HEK293 (cell line): ENCODE data around the gene ADM2.

Source experiments
- GLIS1 ChIP-seq: fragments of 450-650 bp; formaldehyde crosslinking; IDR thresholded peaks from 2 replicates; pipeline ENCODE4 v1.5.1; 2016; ENCODE audit warnings: missing biosample characterization, missing genetic modification characterization
- GLIS2 ChIP-seq: fragments of 450-650 bp; formaldehyde crosslinking; IDR thresholded peaks from 2 replicates; pipeline ENCODE4 v1.5.1; 2016; ENCODE audit warnings: missing biosample characterization, missing genetic modification characterization
- HOXC10 ChIP-seq: sonication (generic); formaldehyde crosslinking; IDR thresholded peaks from 2 replicates; pipeline ENCODE4 v1.8.1; 2023; ENCODE audit warnings: mild to moderate bottlenecking, missing genetic modification reagents
- KLF16 ChIP-seq: fragments of 450-650 bp; formaldehyde crosslinking; IDR thresholded peaks from 2 replicates; pipeline ENCODE4 v1.5.1; 2017; ENCODE audit warnings: missing biosample characterization, missing genetic modification characterization
- KLF7 ChIP-seq: fragments of 450-650 bp; formaldehyde crosslinking; IDR thresholded peaks from 2 replicates; pipeline ENCODE4 v1.5.1; 2016; ENCODE audit warnings: missing biosample characterization, missing genetic modification characterization, borderline replicate concordance
- PBX3 ChIP-seq: sonication (generic); formaldehyde crosslinking; IDR thresholded peaks from 2 replicates; pipeline ENCODE4 v1.8.1; 2022; ENCODE audit warnings: mild to moderate bottlenecking, moderate library complexity, missing genetic modification reagents
- REPIN1 ChIP-seq: fragments of 450-650 bp; formaldehyde crosslinking; IDR thresholded peaks from 2 replicates; pipeline ENCODE4 v1.5.1; 2017; ENCODE audit warnings: missing biosample characterization, missing genetic modification characterization, low read depth
- SALL2 ChIP-seq: fragments of 450-650 bp; formaldehyde crosslinking; IDR thresholded peaks from 2 replicates; pipeline ENCODE4 v1.5.0; 2017; ENCODE audit warnings: missing biosample characterization, mild to moderate bottlenecking, missing genetic modification characterization, borderline replicate concordance
- SP2 ChIP-seq: fragments of 450-650 bp; formaldehyde crosslinking; IDR thresholded peaks from 2 replicates; pipeline ENCODE4 v1.5.1; 2016; ENCODE audit warnings: missing biosample characterization, missing genetic modification characterization
- SP7 ChIP-seq: fragments of 450-650 bp; formaldehyde crosslinking; IDR thresholded peaks from 2 replicates; pipeline ENCODE4 v1.5.1; 2016; ENCODE audit warnings: missing biosample characterization, missing genetic modification characterization
- ZBTB48 ChIP-seq: fragments of 450-650 bp; formaldehyde crosslinking; IDR thresholded peaks from 2 replicates; pipeline ENCODE4 v1.5.1; 2016; ENCODE audit warnings: missing biosample characterization, missing genetic modification characterization
- ZBTB49 ChIP-seq: fragments of 450-650 bp; formaldehyde crosslinking; IDR thresholded peaks from 2 replicates; pipeline ENCODE4 v1.5.1; 2016; ENCODE audit warnings: missing biosample characterization, missing genetic modification characterization, low read depth
- ZIC2 ChIP-seq: fragments of 450-650 bp; formaldehyde crosslinking; IDR thresholded peaks from 2 replicates; pipeline ENCODE4 v1.5.1; 2016; ENCODE audit warnings: missing biosample characterization, missing genetic modification characterization
- ZNF221 ChIP-seq: fragments of 450-650 bp; formaldehyde crosslinking; IDR thresholded peaks from 2 replicates; pipeline ENCODE4 v1.5.1; 2017; ENCODE audit warnings: missing biosample characterization, missing genetic modification characterization, borderline replicate concordance
- ZNF335 ChIP-seq: fragments of 450-650 bp; formaldehyde crosslinking; conservative IDR thresholded peaks from 2 replicates; pipeline ENCODE4 v1.5.1; 2016; ENCODE audit warnings: missing biosample characterization, missing genetic modification characterization
- ZNF398 ChIP-seq: fragments of 450-650 bp; formaldehyde crosslinking; IDR thresholded peaks from 2 replicates; pipeline ENCODE4 v1.5.1; 2017; ENCODE audit warnings: missing biosample characterization, missing genetic modification characterization
- ZNF514 ChIP-seq: fragments of 450-650 bp; formaldehyde crosslinking; IDR thresholded peaks from 2 replicates; pipeline ENCODE4 v1.5.1; 2016; ENCODE audit warnings: missing biosample characterization, missing genetic modification characterization
- ZNF530 ChIP-seq: fragments of 450-650 bp; formaldehyde crosslinking; IDR thresholded peaks from 2 replicates; pipeline ENCODE4 v1.5.1; 2016; ENCODE audit warnings: low read depth, missing biosample characterization, missing genetic modification characterization
- ZNF544 ChIP-seq: fragments of 450-650 bp; formaldehyde crosslinking; IDR thresholded peaks from 2 replicates; pipeline ENCODE4 v1.5.0; 2017; ENCODE audit warnings: missing biosample characterization, missing genetic modification characterization
- ZNF626 ChIP-seq: fragments of 450-650 bp; sonication (Bioruptor Pico); formaldehyde crosslinking; IDR thresholded peaks from 2 replicates; pipeline ENCODE4 v1.5.1; 2018; ENCODE audit warnings: missing biosample characterization, missing genetic modification characterization, inconsistent platforms
- ZNF660 ChIP-seq: fragments of 450-650 bp; IDR thresholded peaks from 2 replicates; pipeline ENCODE4 v1.5.1; 2018; ENCODE audit warnings: missing biosample characterization, mild to moderate bottlenecking, missing genetic modification characterization
- ZNF664 ChIP-seq: fragments of 450-650 bp; formaldehyde crosslinking; IDR thresholded peaks from 2 replicates; pipeline ENCODE4 v1.5.1; 2016; ENCODE audit warnings: missing biosample characterization, missing genetic modification characterization
- TF ChIP-seq, protein P1 (sequence below): fragments of 450-650 bp; formaldehyde crosslinking; IDR thresholded peaks from 2 replicates; pipeline ENCODE4 v1.5.1; 2016; ENCODE audit warnings: missing biosample characterization, missing genetic modification characterization
- TF ChIP-seq, protein P2 (sequence below): fragments of 450-650 bp; formaldehyde crosslinking; IDR thresholded peaks from 2 replicates; pipeline ENCODE4 v1.5.0; 2017; ENCODE audit warnings: missing biosample characterization, missing genetic modification characterization, borderline replicate concordance
- TF ChIP-seq, protein P3 (sequence below): fragments of 450-650 bp; formaldehyde crosslinking; IDR thresholded peaks from 2 replicates; pipeline ENCODE4 v1.5.1; 2016; ENCODE audit warnings: missing biosample characterization, missing genetic modification characterization
- TF ChIP-seq, protein P4 (sequence below): fragments of 450-650 bp; formaldehyde crosslinking; IDR thresholded peaks from 2 replicates; pipeline ENCODE4 v1.5.1; 2016; ENCODE audit warnings: missing biosample characterization, missing genetic modification characterization

ADM2 gene

DNA sequence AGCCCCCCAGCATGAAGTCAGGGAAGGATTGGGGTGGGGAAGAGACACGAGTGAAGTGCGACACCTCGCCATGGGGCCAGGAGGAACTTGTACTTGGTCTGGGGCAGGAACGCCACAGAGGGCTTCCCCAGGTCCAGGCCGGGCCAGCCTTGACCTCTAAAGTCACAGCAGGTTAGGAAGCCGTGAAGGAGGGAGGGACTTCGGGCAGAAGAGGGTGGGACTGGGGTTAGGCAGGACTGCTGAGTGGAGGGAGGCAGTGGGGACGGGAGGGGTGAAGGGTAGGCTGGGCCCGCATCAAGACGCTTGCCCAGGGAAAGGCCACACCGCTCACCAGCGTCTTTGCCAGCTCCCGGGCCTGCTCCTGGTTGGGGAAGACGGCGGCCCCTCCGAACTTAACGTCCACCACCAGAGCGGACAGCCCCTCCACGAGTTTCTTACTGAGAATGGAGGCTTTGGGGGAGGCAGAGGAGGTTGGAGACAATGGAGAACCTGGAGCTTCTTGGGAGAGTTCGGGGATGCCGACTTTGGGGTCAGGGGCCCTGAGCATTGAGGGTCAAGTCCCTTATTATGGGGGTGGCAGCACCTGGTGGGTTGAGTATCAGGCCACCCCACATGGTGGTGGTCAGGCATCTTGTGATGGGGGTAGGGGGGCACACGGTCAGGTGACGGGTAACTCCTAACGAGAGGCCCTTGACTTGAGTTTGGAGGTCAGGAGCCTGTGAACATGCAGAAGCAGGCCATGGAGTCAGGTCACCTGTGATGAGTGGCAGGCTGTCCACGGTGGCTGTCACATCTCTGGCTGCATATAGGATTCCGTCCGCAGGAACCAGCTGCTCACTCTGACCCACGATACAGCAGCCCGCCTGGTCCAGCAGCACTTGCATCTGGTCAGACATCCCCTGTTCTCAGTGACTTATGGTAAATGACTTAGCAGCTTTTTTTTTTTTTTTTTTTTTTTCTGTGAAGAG, 45.8 kb downstream of the ADM2 start (continued):
- TF ChIP-seq, protein P1, sequence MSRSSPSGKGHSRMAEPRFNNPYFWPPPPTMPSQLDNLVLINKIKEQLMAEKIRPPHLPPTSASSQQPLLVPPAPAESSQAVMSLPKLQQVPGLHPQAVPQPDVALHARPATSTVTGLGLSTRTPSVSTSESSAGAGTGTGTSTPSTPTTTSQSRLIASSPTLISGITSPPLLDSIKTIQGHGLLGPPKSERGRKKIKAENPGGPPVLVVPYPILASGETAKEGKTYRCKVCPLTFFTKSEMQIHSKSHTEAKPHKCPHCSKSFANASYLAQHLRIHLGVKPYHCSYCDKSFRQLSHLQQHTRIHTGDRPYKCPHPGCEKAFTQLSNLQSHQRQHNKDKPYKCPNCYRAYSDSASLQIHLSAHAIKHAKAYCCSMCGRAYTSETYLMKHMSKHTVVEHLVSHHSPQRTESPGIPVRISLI (tag by site-specific recombination): no peak
- TF ChIP-seq ZNF514 (tag by site-specific recombination): no peak
- TF ChIP-seq, protein P2, sequence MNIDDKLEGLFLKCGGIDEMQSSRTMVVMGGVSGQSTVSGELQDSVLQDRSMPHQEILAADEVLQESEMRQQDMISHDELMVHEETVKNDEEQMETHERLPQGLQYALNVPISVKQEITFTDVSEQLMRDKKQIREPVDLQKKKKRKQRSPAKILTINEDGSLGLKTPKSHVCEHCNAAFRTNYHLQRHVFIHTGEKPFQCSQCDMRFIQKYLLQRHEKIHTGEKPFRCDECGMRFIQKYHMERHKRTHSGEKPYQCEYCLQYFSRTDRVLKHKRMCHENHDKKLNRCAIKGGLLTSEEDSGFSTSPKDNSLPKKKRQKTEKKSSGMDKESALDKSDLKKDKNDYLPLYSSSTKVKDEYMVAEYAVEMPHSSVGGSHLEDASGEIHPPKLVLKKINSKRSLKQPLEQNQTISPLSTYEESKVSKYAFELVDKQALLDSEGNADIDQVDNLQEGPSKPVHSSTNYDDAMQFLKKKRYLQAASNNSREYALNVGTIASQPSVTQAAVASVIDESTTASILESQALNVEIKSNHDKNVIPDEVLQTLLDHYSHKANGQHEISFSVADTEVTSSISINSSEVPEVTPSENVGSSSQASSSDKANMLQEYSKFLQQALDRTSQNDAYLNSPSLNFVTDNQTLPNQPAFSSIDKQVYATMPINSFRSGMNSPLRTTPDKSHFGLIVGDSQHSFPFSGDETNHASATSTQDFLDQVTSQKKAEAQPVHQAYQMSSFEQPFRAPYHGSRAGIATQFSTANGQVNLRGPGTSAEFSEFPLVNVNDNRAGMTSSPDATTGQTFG (tag by site-specific recombination): no peak
- no peak for TF ChIP-seq ZBTB48 (tag by site-specific recombination)
- TF ChIP-seq ZIC2 (tag by site-specific recombination): peak; percentile 30
- TF ChIP-seq, protein P3, sequence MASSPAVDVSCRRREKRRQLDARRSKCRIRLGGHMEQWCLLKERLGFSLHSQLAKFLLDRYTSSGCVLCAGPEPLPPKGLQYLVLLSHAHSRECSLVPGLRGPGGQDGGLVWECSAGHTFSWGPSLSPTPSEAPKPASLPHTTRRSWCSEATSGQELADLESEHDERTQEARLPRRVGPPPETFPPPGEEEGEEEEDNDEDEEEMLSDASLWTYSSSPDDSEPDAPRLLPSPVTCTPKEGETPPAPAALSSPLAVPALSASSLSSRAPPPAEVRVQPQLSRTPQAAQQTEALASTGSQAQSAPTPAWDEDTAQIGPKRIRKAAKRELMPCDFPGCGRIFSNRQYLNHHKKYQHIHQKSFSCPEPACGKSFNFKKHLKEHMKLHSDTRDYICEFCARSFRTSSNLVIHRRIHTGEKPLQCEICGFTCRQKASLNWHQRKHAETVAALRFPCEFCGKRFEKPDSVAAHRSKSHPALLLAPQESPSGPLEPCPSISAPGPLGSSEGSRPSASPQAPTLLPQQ (tag by site-specific recombination): no peak
- TF ChIP-seq SP7 (tag by site-specific recombination): no peak
- no peak for TF ChIP-seq ZNF626 (tag by site-specific recombination)
- TF ChIP-seq ZNF664 (tag by site-specific recombination): no peak
- TF ChIP-seq ZNF398 (tag by site-specific recombination): no peak
- TF ChIP-seq ZNF335 (tag by site-specific recombination): no peak
- no peak for TF ChIP-seq ZNF660 (tag by site-specific recombination)
- TF ChIP-seq GLIS2 (tag by site-specific recombination): peak; percentile 15; the same call in 1 of the 2 replicates
- TF ChIP-seq REPIN1 (tag by site-specific recombination): no peak
- TF ChIP-seq ZNF530 (tag by site-specific recombination): no peak
- no peak for TF ChIP-seq ZNF544 (tag by site-specific recombination)
- no peak for TF ChIP-seq KLF16 (tag by site-specific recombination)
- TF ChIP-seq HOXC10: no peak
- 0 out of 2 replicates have a peak, but pooled peaks have one; percentile 37 for TF ChIP-seq PBX3 (CRISPR knock-in tag)
- TF ChIP-seq, protein P4, sequence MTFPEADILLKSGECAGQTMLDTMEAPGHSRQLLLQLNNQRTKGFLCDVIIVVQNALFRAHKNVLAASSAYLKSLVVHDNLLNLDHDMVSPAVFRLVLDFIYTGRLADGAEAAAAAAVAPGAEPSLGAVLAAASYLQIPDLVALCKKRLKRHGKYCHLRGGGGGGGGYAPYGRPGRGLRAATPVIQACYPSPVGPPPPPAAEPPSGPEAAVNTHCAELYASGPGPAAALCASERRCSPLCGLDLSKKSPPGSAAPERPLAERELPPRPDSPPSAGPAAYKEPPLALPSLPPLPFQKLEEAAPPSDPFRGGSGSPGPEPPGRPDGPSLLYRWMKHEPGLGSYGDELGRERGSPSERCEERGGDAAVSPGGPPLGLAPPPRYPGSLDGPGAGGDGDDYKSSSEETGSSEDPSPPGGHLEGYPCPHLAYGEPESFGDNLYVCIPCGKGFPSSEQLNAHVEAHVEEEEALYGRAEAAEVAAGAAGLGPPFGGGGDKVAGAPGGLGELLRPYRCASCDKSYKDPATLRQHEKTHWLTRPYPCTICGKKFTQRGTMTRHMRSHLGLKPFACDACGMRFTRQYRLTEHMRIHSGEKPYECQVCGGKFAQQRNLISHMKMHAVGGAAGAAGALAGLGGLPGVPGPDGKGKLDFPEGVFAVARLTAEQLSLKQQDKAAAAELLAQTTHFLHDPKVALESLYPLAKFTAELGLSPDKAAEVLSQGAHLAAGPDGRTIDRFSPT: 0 out of 2 replicates have a peak, but pooled peaks have one; percentile 20
- TF ChIP-seq SP2: peak; percentile 60
- no peak for TF ChIP-seq ZNF221 (tag by site-specific recombination)
- TF ChIP-seq ZBTB49 (tag by site-specific recombination): no peak
- TF ChIP-seq KLF7 (tag by site-specific recombination): no peak; the same call in 1 of the 2 replicates
- TF ChIP-seq SALL2 (tag by site-specific recombination): no peak
- TF ChIP-seq GLIS1 (tag by site-specific recombination): no peak
